Mammary epithelial cell (primary cell): ENCODE measurements around the gene SULT2B1.

ENCODE experiments used
- EZH2 ChIP-seq: IDR thresholded peaks from 2 replicates; pipeline ENCODE4 v1.6.1; 2012; ENCODE audit warnings: low read length, inconsistent platforms, borderline replicate concordance
- TF ChIP-seq, protein P1 (sequence below), 2 donors: IDR thresholded peaks in 1 of 2; conservative IDR thresholded peaks in 1 of 2; 2 replicates each; pipeline ENCODE4 v1.5.1; 2011 to 2012; ENCODE audit warnings: inconsistent platforms in 2 of 2, low read length in 2 of 2, mild to moderate bottlenecking in 2 of 2, control low read depth in 1 of 2, low read depth in 1 of 2; ENCODE audit not compliant: insufficient read depth in 1 of 2; ENCODE audit errors: extremely low read depth in 1 of 2

DNA sequence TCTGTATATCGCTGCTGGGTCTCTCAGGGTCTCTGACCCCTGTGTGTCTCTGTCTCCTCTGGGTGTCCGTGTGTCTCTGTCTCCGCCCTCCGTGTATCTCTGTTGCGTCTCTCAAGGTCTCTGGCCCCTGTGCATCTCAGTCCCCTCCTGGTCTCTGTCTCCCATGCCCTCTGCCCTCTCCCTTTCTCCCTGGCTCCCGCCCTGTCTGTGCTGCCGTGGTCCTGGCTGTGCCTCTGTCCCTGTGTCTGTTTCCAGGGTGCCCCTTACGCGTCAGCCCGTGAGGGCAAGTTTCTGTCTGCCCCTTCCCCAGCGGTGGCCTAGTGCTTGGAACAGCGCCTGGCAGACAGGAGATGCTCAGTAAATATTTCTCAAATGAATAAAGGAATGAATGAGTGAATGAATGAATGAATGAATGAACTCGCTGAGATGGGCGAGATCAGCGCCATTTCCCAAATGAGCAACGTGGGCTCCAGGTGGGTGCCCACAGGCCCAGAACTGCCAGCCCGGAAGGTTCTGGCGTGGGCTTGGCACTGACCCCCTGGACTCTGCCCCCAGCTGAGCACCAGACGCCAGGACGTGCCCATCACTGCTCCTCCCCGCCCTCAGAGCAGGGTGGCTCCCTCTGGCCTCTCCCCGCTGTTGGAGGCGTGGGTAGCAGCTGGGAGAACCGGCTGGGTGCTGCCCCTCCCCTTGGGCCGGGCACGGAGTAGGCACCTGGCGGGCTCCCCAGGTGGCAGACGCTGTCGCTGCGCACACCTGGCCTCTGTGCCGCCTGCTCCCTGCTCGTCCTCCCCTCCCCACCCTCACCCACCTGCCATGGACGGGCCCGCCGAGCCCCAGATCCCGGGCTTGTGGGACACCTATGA lies at the start of gene SULT2B1:
- TF ChIP-seq, protein P1, sequence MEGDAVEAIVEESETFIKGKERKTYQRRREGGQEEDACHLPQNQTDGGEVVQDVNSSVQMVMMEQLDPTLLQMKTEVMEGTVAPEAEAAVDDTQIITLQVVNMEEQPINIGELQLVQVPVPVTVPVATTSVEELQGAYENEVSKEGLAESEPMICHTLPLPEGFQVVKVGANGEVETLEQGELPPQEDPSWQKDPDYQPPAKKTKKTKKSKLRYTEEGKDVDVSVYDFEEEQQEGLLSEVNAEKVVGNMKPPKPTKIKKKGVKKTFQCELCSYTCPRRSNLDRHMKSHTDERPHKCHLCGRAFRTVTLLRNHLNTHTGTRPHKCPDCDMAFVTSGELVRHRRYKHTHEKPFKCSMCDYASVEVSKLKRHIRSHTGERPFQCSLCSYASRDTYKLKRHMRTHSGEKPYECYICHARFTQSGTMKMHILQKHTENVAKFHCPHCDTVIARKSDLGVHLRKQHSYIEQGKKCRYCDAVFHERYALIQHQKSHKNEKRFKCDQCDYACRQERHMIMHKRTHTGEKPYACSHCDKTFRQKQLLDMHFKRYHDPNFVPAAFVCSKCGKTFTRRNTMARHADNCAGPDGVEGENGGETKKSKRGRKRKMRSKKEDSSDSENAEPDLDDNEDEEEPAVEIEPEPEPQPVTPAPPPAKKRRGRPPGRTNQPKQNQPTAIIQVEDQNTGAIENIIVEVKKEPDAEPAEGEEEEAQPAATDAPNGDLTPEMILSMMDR (conservative IDR thresholded peaks at IDR 0.05 in 1 of 2, IDR thresholded peaks at IDR 0.05 in 1 of 2; ENCODE audit: extremely low read depth in 1 of 2, insufficient read depth in 1 of 2, low read depth in 1 of 2, low read length in 2 of 2) = no peak
- TF ChIP-seq EZH2 = no peak
